ENCODE data around the gene TRPM3.

The TRPM3 gene

GRCh38 chr9:70588381-70588780, 533.0 kb downstream of the TRPM3 start:
- no peak for DNase-seq

DNA sequence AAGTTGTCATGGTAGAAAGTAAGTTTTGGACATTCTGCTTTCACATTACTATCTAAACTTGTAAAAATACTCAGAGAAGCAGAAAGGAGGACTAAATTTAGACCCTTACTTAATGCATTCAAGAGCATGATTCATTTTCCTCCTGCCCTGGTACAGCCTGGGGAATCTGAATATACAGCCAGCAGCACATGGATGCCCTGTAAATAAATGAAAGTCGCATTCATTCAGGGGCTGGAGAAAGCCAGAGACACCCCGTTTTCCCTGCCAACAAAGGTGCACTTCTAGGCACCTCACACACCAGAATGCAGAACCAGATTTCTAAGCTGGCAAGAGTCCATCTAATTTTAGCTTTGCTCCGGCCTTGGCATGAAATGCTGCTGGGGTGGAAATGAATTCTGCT, 534.2 kb downstream of the TRPM3 start:
- peak in 5 of 56 donors; percentile 8 to 30 (median 14) for DNase-seq

GRCh38 chr9:70586476-70586875, 534.9 kb downstream of the TRPM3 start:
- no peak for DNase-seq

- DNase-seq: no peak
Observed at GRCh38 chr9:70581955-70582350, 539.5 kb downstream of the TRPM3 start.

DNA sequence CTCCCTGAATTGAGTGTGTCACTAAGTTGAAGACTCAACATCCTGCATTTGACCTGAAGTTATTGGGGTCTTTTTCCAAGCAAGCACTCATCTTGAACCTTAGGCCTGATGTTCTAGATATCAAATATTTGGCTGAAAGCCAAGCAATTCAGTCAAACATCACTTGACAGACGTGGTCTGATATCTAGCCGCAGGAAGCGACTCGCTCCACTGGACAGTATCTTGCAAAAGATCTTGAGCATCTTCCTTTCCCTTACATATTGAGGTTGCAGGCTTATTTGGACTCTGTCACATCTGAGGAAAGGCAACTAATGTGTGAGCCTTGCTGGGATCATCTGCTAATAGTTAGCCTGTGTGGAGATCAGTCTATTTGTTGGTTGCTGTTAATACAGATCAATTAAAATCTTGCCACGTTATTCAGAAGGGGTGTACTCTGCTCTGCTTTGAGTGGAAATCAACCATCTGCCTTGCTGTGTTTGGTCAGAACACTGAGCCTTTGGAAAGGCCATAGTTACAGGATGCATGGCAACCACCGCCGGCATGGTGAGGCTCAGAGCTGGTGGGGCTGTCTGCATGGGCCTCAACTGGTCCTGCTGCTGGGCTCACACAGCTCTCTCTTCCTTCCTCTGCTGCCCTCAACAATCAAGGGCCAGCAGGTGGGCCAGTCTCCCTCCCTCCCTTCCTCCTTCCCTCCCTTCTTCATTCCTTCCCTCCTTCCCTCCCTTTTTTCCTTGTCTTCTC, 540.0 kb downstream of the TRPM3 start:
- DNase-seq: peak in 1 of 56 donors; percentile 6

- no peak for DNase-seq
Observed at GRCh38 chr9:70580606-70581195, 540.7 kb downstream of the TRPM3 start.

DNA sequence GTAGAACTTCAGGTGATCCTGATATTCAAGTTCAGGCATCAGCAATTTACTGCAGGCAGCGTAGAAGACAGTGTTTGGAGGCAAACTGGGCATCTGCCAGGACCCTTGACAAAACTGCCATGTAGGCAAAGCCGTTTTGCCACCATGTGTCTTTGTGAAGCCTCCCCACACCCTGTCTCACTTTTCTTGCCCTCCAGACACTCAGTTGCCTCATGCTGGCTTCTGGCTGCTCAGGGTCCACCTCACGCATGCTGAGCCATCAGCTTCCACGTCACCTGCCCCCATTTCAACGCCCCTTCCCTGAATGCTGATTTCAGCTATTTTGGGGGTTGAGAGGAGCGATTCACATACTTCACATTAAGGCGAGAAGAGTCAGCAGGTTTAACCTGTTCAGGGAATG, 541.7 kb downstream of the TRPM3 start:
- no peak for DNase-seq

DNA sequence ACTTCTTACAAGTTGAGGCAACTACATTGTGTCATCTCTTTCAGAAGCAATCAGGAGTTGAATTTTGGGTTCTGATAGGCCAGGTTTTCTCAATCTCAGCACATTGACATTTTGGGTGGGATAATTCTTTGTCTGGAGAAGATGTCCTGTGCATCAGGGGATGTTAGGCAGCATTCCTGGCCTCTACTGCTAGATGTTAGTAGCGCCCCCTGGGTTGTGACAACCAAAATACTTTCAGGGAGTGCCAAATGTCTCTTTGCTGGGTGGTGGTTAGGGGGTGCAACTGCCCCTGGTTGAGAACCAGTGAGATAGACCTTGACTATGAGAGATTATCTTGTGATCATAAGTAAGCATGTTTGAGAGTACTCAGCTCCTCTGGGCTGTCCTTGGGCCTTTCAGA, 542.7 kb downstream of the TRPM3 start:
- DNase-seq: no peak

DNA sequence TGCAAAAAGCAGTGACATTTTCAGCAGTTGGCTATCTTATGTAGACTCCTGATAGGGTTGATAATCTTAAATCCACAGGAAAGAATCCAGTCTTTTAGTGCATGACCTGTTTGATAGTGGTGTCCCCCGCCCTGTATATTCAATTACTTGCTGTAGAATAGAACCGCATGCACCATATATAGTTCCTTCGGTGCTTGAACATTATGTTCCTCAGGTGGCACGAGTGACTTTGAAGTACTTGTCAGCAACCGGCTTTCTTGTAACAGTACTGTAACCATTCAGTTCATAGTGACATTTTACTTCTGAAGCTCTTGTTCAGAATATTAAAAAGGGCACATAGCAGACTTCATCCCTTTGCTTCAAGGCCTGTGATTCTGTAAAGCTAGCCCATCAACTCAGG, 543.8 kb downstream of the TRPM3 start:
- no peak for DNase-seq

DNA sequence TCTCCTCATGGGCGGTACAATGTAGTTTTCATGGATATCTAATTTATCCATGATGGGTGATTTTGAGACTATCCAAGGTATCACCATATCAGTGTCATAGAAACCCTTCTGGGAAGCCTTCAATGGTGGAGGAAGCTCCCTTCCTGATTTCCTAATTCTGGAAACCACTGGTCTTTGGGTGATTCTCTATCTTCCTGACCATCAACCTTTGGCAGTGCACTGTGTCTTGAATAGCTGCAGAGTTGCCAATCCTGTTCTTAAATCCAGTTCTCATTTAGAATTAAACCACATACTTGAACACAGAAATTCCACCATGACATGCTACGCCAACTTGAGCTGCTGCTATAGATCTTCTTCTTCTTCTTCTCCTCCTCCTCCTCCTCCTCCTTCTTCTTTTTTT, 545.3 kb downstream of the TRPM3 start:
- no peak for DNase-seq

GRCh38 chr9:70574151-70574837, 547.1 kb downstream of the TRPM3 start:
- DNase-seq: no peak

DNA sequence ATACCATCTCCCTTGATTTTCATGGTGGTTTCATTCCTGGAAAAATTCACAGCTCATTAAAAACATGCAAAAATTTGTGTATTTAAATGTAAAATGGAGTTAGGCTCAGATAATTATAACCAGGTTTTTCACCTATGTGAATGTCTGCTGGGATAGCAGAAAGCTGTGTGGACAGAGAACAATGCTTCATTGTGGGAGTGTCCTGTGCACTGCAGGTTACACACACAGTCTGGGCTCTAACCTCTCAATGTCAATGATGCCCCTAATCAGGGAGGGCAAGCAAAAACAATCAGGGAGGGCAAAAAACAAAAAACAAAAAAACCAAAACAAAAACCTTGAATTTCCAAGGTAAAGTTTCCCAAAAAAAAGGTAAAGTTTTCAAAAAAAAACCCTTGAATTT, 548.1 kb downstream of the TRPM3 start:
- no peak for DNase-seq

- no peak for DNase-seq
Observed at GRCh38 chr9:70571258-70571657, 550.2 kb downstream of the TRPM3 start.

DNA sequence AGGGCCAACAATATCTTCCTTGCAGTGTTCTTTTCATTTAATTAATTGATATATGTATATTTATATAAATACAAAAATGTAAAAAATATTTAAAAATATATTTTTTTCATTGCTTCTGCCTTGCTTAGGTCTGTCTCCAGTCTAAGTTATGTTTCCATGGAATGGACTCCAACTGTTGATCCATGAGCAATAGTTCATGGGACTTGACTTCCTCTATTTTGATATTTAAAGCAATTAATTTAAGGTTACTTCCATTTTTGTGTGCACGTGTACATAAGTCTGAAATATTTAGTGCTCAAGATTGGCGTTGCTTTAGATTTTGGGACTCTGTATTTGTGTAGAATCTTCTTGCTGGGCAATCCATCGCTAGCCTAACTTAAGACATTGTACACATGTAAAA, 551.6 kb downstream of the TRPM3 start:
- no peak for DNase-seq

DNA sequence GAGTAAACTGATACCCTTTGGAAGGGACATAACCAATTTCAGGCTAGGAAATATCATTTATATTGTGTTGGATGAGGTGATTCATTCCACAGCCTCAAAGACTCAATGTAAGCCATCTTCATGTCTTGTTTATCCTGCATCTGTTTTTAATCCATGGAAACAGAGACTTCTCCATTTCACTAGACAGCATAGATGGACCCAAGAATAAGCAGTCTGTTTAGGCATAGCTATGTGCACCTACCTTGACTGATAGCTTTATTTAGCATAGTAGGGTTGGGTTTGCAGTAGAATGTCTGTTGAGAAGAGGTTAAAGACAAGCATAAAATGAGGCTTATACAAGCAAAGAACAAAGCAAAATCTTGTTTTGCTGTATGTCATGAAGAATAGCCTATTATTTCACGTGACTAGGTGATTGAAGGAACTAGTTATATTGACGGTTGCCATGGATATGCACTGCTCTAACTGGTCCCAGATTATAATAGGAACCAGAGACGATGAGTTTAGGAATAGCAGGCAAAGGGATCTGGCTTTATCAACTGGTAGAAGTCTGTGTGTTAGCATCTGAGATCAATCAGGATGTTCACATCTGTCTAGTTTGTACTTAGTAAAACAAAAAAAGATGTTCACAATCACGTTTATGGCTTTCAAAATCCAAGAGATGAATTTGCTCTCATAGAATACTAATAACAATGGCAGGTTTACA, 552.2 kb downstream of the TRPM3 start:
- no peak for DNase-seq

DNA sequence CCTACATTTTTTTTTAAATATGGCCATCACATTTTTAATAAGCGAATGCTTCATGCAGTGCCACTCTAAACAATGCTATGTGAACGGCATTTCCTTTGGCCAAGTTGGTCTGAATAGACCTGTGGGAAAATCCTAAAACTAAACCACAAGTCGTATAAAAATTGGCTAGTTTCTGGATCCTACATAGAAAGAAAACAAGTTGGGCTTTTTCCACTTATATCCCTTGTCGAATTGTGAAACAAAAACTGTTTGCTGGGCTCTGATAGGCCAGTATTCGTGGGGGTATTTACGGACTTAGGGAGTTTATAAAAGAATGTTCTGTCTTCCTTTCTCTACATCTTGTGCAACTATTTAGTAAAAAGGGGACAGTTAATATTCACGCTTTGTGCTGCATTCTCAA, 553.9 kb downstream of the TRPM3 start:
- DNase-seq: no peak

GRCh38 chr9:70566751-70567150, 554.7 kb downstream of the TRPM3 start:
- DNase-seq: no peak

DNA sequence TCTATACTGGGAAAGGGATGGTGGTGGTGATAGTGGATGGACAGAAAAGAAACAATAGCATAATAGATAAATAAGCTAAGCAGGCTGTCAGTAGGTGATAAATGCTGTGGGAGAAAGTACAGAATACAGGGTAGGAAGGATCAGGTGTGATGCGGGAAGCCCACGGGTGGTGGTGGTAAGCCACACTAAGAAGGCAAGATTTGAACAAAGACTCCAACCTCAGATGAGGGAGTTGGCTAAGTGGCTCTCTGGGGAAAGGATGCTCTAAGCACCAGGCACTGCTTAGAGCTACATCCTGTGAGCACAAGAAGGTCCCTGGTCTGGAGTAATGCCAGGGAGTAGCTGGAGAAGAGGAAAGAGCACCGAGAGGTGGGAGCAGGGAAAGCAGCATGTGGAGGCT, 555.4 kb downstream of the TRPM3 start:
- DNase-seq: no peak

DNA sequence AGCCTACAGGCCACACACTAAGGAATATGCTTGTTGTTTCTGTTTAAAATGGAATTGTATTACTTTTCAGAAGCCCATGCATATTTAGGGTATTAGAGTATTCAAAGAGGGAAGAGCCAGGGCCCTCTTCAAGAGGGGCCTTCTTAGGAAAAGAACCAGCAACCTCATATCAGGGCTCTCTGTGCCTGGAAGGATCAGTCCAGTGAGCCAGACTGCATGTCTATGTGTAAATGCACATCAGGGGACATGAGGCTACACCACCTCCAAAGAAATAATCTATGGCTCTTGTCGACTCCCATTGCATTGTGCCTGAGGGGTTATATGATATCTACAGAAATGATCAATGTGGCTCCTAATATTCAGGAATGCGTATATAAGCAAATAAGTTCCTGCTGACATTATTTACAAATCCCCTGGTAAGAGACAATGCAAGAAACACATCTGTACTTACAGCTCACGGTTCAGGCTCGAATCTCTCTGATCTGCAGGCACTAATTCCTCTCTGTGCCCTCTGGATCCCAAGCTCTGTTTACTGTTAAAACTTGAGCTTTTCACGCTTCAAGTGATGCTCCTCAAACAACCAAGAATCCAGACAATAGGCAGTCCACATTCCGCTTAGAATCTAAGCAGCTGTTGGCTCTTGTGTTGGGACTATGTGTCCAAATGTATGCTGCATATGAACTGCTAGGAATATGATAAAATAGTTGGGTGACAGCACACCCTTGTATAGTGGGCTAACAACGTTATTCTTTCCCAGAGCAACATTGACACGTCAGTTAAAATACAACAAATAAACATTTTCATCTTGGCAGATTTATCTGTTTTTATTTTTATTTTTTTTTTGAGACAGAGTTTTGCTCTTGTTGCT, 556.7 kb downstream of the TRPM3 start:
- no peak for DNase-seq

DNA sequence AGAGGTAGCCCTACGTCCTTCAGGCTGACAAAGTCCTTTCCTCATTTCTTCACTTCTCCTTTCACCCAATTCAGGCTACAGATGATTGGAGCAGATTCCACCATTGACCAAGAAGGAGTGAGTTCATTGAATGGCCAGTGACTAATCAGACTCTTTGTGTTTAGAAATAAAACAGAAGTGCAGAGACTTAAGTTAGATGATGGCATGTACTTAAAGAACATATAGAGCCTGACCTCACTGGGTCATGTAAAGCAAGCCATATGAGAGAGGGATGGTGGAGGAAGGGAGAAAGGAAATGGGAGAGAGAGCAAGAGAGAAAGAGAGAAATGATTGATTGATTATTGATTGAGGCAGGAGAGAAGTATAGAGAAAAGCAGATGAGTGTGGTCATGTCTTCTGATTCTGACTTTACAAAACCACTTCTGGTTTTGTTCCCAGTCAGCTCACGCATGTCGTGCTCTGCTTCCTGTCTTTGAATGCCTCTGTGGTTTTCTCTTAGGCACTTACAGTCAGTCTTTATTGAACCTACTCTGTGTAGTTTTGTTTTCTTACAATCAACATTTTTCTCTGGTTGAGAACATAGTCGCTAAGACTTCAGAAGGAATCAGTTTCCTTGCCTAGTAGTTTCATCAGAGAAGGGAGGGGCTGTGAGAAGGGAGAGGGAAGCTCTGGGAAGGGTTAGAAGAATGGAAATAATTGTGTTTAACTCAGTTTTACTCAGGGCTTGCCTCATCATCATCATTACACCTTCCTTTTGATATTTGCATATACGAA, 557.8 kb downstream of the TRPM3 start:
- no peak for DNase-seq

Measured in nucleus accumbens (tissue), 56 donors.